CD1c-positive myeloid dendritic cell (primary cell): ENCODE results near the gene TCF12.
"Not testable (repeated sequence)": the region's sequence is repeated elsewhere in the genome, so short reads cannot be mapped to it uniquely, and the experiment has no call there.

Source experiments
- DNase-seq: peaks from one replicate; pipeline ENCODE4 v3.0.0-alpha.2; 2016; ENCODE audit errors: extremely low spot score

The TCF12 gene

GRCh38 chr15:56946150-56946549 lies 27.7 kb downstream of the TCF12 start:
- no peak for DNase-seq

DNA sequence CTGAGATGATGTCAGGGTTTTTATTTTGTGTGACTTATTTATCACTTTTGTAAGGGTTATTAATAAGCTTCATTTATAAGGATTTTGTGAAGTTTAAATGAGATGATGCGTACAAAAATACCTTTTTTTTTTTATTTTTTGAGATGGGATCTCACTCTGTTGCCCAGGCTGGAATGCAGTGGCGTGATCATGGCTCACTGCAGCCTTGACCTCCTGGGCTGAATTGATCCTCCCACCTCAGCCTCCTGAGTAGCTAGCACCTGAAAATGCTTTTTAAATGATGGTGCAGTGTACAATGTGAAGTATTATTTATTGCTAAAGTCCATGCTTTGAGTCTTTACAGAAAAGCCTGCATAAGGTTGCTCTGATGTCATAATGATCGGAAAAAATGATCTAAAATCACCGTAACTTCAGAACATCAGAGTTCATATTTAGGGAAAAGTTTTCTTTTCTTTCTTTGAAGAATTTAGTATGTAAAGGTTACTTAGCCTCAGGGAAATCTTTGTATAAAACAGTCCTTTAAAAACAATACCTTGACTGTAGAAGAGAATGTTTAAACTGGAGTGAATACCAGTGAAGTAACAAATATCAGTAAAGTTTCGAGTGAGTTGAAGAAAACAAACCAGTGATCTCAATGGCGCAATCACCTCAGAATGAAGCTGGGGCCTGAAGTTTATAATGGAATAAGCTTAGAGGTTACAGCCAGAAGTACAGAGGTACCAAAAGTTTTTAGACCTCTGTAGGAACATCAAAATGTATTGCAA lies 29.7 kb downstream of the TCF12 start:
- DNase-seq = no peak

DNA sequence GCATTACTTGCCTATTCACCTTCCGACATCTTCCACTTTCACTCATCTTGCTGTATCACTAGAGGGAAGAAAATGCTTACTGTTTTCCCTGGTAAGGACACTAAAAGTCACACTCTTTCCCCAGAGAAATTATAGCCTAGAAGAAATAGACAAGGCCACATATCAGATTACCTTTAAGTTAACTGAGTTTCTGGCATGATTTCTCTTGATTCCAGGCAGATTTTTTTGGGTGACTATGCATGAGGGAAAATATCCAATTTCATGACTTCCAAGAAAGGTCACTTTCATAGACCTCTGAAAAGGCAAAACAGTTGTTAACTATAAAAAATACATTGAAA lies 30.3 kb downstream of the TCF12 start:
- no peak for DNase-seq

DNA sequence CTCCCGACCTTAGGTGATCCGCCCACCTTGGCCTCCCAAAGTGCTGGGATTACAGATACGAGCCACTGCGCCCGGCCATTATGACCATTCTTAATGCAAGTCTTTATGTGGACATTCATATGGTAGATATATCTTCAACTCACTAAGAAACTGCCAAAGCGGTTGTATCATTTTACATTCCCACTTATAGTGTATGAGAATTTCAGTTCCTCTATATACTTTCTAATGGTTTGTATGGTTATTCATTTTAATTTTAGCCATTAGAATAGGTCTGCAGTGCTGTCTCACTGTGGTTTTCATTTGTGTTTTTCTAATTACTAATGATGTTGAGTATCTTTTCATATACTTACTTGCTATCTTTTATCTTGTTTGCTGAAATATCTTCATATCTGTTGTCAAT lies 32.5 kb downstream of the TCF12 start:
- DNase-seq = peak; percentile 8

DNA sequence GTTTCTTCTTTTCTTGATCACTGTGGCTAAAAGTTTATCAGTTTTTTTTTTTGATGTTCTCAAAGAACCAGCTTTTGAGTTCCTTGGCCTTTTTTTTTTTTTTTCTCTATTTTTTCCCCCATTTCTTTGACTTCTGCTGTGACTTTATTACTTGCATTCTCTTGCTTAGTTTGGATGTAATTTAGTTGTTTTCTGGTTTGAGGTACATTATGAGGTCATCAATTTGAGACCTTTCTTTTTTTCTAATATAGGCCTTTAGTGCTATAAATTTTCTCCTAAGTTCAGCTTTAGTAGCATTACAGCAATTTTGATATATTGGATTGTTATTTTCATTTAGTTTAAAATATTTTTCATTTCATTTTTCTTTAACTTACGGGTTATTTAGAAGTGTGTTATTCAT lies 35.3 kb downstream of the TCF12 start:
- DNase-seq = no peak

GRCh38 chr15:56955011-56955410 lies 36.6 kb downstream of the TCF12 start:
- DNase-seq = not testable (repeated sequence)

DNA sequence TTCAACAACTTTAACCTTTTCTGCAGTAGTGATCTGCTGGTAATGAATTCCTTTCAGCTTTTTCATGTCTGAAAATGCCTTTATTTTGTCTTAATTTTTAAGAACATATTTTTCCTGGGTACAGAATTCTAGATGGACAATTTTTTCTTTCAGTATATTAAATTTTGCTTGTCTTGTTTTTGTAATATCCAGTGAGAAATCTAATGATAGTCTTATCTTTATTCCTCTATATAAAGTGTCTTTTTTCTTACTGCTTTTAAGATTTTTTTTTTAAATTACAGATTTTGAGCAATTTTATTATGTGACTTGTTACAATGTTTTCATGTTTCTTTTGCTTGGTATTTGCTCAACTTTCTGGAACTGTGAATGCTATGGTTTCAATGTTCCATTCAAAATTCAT lies 38.1 kb downstream of the TCF12 start:
- no peak for DNase-seq

DNA sequence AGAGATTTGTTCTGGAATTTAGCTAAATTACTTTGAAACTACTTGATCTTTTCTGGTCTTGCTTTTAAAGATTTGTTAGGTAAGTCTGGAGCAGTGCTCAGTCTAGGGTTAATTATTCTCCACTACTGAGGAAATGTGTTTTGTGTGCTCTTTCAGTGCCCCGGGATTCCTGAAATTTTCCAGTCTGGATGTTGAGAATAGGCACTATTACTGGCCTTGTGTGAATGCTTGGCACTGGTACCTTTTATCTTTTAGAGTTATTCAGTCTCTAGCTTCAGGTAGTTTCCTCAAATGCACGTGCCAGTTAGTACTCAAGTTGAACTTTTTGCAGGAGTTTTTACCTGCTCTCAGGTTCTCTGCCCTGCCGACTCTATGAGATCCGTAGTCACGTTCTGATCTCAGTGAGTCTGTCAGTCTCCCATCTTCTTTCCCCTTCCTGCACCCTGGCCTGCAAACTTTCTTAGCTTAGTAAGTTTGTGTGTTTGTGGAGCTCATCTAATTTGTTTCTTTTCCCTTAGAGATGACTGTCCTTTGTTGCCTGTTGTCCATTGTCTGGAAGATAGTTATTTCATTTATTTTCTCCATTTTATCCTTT lies 39.5 kb downstream of the TCF12 start:
- no peak for DNase-seq

- DNase-seq = no peak
These were observed 40.8 kb downstream of the TCF12 start for GRCh38 chr15:56959318-56959648.

- no peak for DNase-seq
These were observed 41.7 kb downstream of the TCF12 start for GRCh38 chr15:56960116-56960515.

- no peak for DNase-seq
These were observed 44.7 kb downstream of the TCF12 start for GRCh38 chr15:56963126-56963525.

- no peak for DNase-seq
These were observed 45.3 kb downstream of the TCF12 start for GRCh38 chr15:56963710-56964109.

- no peak for DNase-seq
These were observed 45.7 kb downstream of the TCF12 start for GRCh38 chr15:56964182-56964581.

DNA sequence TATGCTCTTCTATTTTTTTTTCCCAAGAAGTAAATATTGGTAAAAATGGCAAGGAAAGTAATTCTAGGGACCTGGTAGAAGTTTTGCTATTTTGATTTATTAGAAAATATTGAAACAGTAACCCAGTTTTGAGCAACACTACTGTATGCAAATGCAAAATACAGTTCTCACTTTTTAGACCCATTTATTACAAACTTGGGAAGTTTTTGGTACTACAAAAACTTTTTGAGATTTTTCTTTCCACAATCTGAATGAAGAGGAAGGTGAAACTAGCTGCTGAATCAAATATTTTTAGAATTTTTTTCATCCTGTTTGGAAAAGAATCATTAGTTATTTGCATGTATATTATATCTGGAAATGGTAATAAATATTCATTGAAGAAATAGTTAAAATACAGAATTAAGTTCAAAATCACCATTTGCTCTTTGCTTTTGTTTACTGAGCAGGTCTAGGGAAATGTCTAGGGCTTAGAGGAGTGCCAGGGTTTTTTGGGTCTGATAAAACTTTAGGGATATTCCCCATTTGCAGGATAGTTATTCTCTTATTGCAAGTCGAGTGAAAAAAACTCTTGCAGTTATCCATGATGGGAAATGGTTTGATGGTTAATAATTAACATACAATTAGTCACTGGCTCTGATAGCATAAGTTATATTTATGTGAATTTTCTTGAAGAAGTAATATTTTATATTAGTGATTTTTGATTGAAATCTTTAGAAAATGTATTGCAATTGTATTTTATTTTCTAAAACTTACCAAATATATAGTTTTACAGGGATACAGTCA lies 47.0 kb downstream of the TCF12 start:
- DNase-seq = no peak

- no peak for DNase-seq
These were observed 48.9 kb downstream of the TCF12 start for GRCh38 chr15:56967336-56967735.

- DNase-seq = no peak
These were observed 49.8 kb downstream of the TCF12 start for GRCh38 chr15:56968256-56968655.

GRCh38 chr15:56968821-56969220 lies 50.4 kb downstream of the TCF12 start:
- DNase-seq = no peak

- DNase-seq = no peak
These were observed 50.9 kb downstream of the TCF12 start for GRCh38 chr15:56969265-56969895.

- DNase-seq = no peak
These were observed 53.1 kb downstream of the TCF12 start for GRCh38 chr15:56971571-56971970.

- DNase-seq = no peak
These were observed 53.6 kb downstream of the TCF12 start for GRCh38 chr15:56972016-56972415.

DNA sequence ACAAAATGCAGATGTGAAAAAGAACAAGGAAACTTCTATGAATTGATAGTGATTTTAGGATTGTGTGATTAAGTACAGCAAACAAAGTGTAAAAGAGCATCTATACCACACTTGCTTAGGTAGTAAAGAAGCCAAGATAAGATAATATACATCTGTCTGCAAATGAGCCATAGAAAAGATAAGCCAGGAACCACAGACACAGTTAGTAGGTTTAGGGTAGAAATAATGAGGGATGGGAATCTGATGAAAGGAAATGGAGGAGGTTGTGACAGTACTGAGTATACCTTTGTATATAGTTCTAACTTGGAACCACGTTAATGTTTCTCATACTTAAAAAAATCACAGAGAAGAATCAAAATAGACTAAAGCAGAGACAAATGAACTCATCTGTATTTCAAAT lies 54.0 kb downstream of the TCF12 start:
- no peak for DNase-seq

DNA sequence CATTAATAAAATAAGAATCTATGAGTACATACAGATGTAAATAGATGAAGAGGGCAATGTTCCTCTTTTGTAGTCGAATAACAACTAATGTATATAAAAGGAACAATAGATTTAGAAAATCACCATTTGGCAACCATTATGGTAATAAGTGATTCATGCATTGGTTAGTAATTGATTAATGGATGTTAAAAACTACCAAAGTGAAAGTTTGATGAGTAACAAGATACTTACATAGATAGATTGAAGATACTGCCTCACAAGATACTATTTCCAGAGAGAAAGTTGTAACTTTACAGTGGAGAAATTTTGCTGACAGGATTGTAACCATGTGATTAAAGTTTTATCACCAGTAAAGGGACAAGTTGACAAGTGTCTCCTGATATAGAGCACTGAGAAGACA lies 55.0 kb downstream of the TCF12 start:
- no peak for DNase-seq

GRCh38 chr15:56977232-56977631 lies 58.8 kb downstream of the TCF12 start:
- no peak for DNase-seq
